Choroid plexus epithelial cell (primary cell): ENCODE measurements around the gene TESK2.
A peak's percentile ranks its signal among the peaks of the same experiment; 100 is the strongest.

Experiments used
- DNase-seq: peaks from one replicate; pipeline ENCODE4 v3.0.0-alpha.2; 2010; ENCODE audit warnings: low read depth
- H3K4me3 ChIP-seq: 2 replicates; pipeline ENCODE4 v1.5.1; 2011; ENCODE audit warnings: low read depth, mild to moderate bottlenecking, control low read depth, low read length, moderate library complexity
- TF ChIP-seq, protein P1 (sequence below): conservative IDR thresholded peaks from 2 replicates; pipeline ENCODE4 v1.5.1; 2011; ENCODE audit warnings: low read depth, mild to moderate bottlenecking, control low read depth, inconsistent platforms, low read length, moderate library complexity

The TESK2 gene

DNA sequence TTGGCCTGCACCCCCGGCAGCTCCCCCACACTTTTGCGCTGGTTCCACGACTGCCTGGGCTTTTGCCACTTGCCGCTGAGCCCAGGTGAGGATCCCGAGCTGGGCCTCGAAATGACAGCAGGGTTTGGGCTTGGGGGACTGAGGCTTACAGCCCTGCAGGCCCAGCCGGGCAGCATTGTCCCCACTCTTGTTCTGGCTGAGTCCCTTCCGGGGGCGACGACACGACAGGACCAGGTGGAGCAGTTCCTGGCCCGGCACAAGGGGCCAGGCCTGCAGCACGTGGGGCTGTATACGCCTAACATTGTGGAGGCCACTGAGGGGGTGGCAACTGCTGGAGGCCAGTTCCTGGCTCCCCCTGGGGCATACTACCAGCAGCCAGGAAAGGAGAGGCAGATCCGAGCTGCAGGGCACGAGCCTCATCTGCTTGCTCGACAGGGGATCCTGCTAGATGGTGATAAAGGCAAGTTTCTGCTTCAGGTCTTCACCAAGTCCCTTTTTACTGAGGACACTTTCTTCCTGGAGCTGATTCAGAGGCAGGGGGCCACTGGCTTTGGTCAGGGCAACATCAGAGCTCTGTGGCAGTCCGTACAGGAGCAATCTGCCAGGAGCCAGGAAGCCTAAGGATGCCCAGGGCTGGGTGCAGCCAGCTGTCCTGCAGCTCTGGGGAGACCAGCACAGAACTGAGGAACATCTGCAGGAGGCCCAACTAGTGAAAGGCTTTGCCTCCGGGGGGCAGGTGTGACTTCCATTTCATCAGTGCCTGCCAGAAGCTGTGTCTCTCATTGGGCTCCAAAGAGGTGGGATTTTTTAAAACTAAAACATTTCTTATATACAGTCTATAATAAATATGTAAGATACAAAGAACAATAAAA is 163.1 kb downstream of the TESK2 start:
- no peak overlapping the region for H3K4me3 ChIP-seq
- DNase-seq: no peak
- TF ChIP-seq, protein P1, sequence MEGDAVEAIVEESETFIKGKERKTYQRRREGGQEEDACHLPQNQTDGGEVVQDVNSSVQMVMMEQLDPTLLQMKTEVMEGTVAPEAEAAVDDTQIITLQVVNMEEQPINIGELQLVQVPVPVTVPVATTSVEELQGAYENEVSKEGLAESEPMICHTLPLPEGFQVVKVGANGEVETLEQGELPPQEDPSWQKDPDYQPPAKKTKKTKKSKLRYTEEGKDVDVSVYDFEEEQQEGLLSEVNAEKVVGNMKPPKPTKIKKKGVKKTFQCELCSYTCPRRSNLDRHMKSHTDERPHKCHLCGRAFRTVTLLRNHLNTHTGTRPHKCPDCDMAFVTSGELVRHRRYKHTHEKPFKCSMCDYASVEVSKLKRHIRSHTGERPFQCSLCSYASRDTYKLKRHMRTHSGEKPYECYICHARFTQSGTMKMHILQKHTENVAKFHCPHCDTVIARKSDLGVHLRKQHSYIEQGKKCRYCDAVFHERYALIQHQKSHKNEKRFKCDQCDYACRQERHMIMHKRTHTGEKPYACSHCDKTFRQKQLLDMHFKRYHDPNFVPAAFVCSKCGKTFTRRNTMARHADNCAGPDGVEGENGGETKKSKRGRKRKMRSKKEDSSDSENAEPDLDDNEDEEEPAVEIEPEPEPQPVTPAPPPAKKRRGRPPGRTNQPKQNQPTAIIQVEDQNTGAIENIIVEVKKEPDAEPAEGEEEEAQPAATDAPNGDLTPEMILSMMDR: no peak

DNA sequence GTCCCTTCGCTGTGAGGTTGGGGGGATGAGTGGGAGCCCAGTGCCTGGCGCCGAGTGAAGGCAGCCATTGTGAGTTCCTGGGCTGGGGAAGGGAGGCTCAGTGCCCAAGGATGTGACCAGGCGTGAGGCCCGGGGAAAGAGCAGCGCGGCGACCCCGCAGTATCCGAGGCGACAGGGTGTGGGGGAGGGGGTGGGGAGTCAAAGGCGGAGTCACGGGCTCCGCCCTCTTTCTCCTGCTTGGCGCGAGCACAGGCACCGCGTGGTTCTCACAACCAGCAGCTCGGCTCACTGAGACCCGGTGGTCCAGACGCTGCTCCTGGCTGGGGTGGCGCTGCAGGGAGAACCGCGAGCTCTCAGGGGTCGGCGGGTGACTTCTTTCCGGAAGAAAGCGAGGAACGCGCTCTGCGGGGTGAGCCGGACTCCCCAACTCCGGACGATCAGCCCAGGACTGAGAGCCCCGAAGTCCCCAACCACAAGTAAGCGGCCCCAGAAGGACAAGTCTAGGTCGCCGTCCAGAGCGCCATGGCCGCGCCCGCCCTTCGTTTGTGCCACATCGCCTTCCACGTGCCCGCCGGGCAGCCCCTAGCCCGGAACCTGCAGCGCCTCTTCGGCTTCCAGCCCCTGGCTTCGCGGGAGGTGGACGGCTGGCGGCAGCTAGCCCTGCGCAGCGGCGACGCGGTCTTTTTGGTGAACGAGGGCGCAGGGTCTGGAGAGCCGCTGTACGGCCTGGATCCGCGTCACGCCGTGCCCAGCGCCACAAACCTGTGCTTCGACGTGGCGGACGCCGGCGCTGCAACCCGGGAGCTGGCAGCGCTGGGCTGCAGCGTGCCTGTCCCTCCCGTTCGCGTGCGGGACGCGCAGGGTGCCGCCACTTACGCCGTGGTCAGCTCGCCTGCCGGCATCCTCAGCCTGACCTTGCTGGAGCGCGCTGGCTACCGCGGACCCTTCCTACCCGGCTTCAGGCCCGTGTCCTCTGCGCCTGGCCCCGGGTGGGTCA is 164.0 kb downstream of the TESK2 start, which contains the start of gene HPDL:
Gene HPDL, plus strand, starts transcription at position 269 of the 997 bp plus-strand sequence. Its CDS starts 254 bp downstream, at position 523.
- peak within 1 kb of the TSS; percentile 63 for H3K4me3 ChIP-seq
- TF ChIP-seq, protein P1: no peak
- DNase-seq: peak; percentile 59

DNA sequence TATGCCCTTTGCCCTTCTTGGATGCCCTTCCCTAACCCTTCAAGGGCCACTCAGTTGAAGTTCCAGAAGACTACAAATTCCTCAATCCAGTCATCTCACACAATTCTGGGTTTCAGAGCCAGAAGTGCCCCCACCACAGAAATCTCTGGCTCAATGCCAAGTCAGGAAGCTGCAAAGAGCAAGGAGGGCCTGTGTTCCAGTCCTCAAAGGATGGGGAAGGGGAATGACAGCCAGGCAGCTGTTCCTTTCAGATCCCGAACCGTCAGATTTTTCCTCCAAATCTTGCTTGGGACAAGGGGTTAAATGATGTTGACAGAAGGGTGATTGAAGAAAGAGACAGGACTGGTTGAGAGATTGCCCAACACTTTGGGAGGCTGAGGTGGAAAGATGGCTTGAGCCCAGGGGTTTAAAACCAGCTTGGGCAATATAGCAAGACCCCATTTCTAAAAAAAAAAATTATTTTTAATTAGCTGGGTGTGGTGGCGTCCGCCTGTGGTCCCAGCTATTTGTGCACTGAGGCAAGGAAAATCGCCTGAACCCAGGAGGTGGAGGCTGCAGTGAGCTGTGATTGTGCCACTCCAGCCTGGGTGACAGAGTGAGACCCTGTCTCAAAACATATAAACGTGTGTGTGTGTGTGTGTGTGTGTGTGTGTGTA is 165.0 kb downstream of the TESK2 start:
- no peak overlapping the region for H3K4me3 ChIP-seq
- TF ChIP-seq, protein P1: no peak
- DNase-seq: peak; percentile 11

DNA sequence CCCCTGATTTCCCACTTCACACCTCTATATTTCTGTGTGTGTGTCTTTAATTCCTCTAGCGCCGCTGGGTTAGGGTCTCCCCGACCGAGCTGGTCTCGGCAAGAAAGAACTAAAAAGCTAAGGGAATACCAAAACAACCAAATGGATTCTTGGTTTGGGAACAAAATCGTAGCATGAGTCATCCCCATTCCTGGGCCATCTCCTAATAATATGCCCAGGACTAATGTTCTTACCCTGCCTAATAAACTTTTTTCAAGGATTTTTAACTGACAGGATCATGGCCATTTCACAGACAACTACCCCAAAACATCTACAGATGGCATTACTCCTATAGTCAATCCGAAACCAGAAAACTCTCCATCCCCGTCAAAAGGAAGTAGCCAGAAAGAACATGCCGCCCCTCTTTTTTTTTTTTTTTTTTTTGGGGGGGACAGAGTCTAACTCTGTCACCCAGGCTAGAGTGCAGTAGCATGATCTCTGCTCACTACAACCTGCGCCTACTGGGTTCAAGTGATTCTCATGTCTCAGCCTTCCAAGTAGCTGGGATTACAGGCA is 168.4 kb downstream of the TESK2 start:
- TF ChIP-seq, protein P1: no peak
- no peak overlapping the region for H3K4me3 ChIP-seq
- no peak for DNase-seq

DNA sequence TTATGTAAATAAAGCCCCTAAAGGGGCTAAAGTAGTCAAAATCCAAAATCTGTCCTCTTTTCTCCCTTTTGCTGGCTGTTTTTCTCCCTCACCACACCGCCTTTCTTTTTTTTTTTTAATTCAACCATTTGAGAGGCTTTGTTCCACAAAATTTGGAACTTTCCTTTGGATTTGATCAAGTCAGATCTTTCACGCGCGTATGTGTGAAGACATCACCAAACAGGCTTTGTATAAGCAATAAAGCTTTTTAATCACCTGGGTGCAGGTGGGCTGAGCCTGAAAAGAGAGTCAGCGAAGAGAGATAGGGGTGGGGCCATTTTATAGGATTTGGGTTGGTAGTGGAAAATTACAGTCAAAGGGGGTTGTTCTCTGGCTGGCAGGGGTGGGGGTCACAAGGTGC is 169.5 kb downstream of the TESK2 start:
- no peak for DNase-seq
- no peak overlapping the region for H3K4me3 ChIP-seq
- TF ChIP-seq, protein P1: no peak

DNA sequence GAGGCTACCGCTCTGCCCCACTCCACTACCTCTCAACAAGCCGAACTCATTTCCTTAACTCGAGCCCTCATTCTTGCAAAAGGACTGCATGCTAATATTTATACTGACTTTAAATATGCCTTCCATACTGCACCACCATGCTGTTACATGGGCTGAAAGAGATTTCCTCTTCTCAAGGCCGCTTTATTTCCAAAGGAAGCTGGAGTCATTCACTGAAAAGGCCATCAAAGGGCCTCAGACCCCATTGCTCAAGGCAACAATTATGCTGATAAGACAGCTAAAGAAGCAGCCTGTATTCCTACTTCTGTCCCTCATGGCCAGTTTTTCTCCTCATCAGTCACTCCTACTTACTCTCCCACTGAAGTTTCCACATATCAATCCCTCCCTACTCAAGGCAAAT is 171.2 kb downstream of the TESK2 start:
- TF ChIP-seq, protein P1: no peak
- H3K4me3 ChIP-seq: no peak overlapping the region
- no peak for DNase-seq
